Uterus (tissue), 4 donors: ENCODE data around the gene NFKBIZ. TPM values are rescaled to one million over a fixed set of nuclear protein-coding genes. Genes with fewer than 3 reads are reported as not detected.

ENCODE experiments used
- DNase-seq, 2 donors: peaks; one replicate each; pipeline ENCODE4 v3.0.0-alpha.2; 2019 to 2020
- H3K27ac ChIP-seq, 2 donors: fragments of 200-600 bp; sonication (generic); 1 replicate in 1 of 2; 2 replicates in 1 of 2; pipeline ENCODE4 v1.5.1; 2016 to 2018
- H3K27me3 ChIP-seq, 2 donors: fragments of 200-600 bp; sonication (generic); one replicate each; pipeline ENCODE4 v1.5.1; 2018 to 2019; ENCODE audit warnings: control low read depth in 1 of 2
- H3K36me3 ChIP-seq, 2 donors: fragments of 200-600 bp; sonication (generic); one replicate each; pipeline ENCODE4 v1.5.1; 2019; ENCODE audit warnings: control low read depth in 1 of 2
- H3K4me1 ChIP-seq, 2 donors: fragments of 200-600 bp; sonication (generic); one replicate each; pipeline ENCODE4 v1.5.1; 2018 to 2019; ENCODE audit warnings: control low read depth in 1 of 2
- H3K4me3 ChIP-seq, 2 donors: fragments of 200-600 bp; sonication (generic); 1 replicate in 1 of 2; 2 replicates in 1 of 2; pipeline ENCODE4 v1.5.1; 2018 to 2019; ENCODE audit warnings: mild to moderate bottlenecking in 1 of 2
- H3K9me3 ChIP-seq, 2 donors: fragments of 200-600 bp; sonication (generic); one replicate each; pipeline ENCODE4 v1.5.1; 2019; ENCODE audit warnings: control low read depth in 1 of 2
- POLR2A ChIP-seq, 2 donors: fragments of 450-650 bp; IDR thresholded peaks; one replicate each; pipeline ENCODE4 v1.6.1; 2016; ENCODE audit warnings: antibody characterized with exemption in 2 of 2, mild to moderate bottlenecking in 1 of 2, moderate library complexity in 1 of 2
- intact Hi-C: fragments of 100-400 bp; cut with DNase I; formaldehyde crosslinking; loops from one replicate; pipeline ENCODE4 v1.15.1; 2023; ENCODE audit warnings: low total_unique reads
- total RNA-seq, 4 donors: library from RNA; depleted of rRNA in 3 of 4; stranded (reverse); fragments of >200 nt in 3 of 4; gene quantifications; one replicate each; pipeline versions ENCODE4 v1.1.0 to v1.2.4, GENCODE V29; 2014 to 2023
- TF ChIP-seq, protein P1 (sequence below), 4 experiments: fragments of 200-600 bp in 2 of 4; fragments of 450-650 bp in 2 of 4; sonication (generic) in 2 of 4; IDR thresholded peaks; one replicate each; pipeline ENCODE4 v1.5.1; 2016 to 2019; ENCODE audit warnings: antibody characterized with exemption in 4 of 4, mild to moderate bottlenecking in 2 of 4, moderate library complexity in 1 of 4
- donor health status: DM: yes; HTN: yes; CAD: no.

NFKBIZ gene, protein sequence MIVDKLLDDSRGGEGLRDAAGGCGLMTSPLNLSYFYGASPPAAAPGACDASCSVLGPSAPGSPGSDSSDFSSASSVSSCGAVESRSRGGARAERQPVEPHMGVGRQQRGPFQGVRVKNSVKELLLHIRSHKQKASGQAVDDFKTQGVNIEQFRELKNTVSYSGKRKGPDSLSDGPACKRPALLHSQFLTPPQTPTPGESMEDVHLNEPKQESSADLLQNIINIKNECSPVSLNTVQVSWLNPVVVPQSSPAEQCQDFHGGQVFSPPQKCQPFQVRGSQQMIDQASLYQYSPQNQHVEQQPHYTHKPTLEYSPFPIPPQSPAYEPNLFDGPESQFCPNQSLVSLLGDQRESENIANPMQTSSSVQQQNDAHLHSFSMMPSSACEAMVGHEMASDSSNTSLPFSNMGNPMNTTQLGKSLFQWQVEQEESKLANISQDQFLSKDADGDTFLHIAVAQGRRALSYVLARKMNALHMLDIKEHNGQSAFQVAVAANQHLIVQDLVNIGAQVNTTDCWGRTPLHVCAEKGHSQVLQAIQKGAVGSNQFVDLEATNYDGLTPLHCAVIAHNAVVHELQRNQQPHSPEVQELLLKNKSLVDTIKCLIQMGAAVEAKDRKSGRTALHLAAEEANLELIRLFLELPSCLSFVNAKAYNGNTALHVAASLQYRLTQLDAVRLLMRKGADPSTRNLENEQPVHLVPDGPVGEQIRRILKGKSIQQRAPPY
- total RNA-seq, result 100 to 1,000 TPM in 1 of 4 donors, 10 to 100 TPM in 3; 10.2 to 119 (median 58.9) TPM

DNA sequence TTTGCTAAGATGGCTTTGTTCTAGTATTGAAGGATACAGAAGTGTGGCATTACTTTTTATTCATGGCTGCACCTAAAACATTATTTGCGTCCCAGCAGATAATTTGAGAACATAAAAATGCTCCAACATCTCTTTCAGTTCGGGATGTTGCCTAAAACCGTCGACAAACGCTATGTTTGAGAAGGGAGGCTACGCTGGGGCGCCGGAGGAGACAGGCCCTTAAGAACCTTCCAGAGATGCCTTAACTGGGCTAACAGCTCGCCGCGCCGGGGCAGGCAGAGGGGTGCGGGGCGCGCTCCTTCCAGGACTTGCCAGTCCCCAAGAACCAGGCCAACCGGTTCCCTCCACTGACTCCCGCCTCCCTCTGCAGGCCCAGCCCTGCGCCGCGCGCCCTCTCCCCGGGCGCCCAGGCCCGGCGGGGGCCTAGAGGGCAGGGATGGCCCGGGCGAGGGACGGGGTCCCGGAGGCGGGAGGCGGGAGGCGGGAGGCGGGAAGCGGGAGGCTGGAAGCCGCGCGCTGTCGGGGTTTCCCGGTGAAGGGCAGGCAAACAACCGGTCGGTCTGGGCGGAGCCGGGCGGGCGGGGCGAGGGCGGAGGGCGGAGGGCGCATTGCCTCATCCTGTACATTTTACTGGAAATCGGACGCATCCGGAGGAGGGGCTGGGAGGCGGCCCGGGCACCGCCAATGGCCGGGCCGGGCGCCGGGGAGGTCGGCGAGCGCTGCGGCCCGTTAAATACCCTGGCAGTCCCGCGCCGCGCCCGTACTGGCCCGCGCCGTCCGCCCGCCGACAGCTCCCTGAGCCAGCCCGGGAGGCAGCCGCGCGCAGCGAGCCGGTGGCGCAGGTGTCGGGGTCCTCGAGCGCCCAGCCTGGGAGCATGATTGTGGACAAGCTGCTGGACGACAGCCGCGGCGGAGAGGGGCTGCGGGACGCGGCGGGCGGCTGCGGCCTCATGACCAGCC lies at the start of gene NFKBIZ:
Gene NFKBIZ, plus strand, starts transcription at position 761 of the 960 bp plus-strand sequence. Its CDS starts 115 bp downstream, at position 876.
- peak within 1 kb of the TSS; percentile 94 to 98 for H3K27ac ChIP-seq
- intact Hi-C loops, result no loop called here
- peak; percentile 97 to 98 for DNase-seq
- H3K27me3 ChIP-seq, result no peaks in the 10 kb centered on the region
- no peaks in the 10 kb centered on the region for H3K36me3 ChIP-seq
- H3K4me1 ChIP-seq, result peaks cover 0 to 8% of the 10 kb centered on the region in 2 donors
- peak; percentile 89 to 99 for TF ChIP-seq POLR2A (IDR thresholded peaks at IDR 0.05)
- TF ChIP-seq, protein P1, sequence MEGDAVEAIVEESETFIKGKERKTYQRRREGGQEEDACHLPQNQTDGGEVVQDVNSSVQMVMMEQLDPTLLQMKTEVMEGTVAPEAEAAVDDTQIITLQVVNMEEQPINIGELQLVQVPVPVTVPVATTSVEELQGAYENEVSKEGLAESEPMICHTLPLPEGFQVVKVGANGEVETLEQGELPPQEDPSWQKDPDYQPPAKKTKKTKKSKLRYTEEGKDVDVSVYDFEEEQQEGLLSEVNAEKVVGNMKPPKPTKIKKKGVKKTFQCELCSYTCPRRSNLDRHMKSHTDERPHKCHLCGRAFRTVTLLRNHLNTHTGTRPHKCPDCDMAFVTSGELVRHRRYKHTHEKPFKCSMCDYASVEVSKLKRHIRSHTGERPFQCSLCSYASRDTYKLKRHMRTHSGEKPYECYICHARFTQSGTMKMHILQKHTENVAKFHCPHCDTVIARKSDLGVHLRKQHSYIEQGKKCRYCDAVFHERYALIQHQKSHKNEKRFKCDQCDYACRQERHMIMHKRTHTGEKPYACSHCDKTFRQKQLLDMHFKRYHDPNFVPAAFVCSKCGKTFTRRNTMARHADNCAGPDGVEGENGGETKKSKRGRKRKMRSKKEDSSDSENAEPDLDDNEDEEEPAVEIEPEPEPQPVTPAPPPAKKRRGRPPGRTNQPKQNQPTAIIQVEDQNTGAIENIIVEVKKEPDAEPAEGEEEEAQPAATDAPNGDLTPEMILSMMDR (IDR thresholded peaks at IDR 0.05), result no peak
- no peaks in the 10 kb centered on the region for H3K9me3 ChIP-seq
- H3K4me3 ChIP-seq, result peak within 1 kb of the TSS; percentile 87 to 90

DNA sequence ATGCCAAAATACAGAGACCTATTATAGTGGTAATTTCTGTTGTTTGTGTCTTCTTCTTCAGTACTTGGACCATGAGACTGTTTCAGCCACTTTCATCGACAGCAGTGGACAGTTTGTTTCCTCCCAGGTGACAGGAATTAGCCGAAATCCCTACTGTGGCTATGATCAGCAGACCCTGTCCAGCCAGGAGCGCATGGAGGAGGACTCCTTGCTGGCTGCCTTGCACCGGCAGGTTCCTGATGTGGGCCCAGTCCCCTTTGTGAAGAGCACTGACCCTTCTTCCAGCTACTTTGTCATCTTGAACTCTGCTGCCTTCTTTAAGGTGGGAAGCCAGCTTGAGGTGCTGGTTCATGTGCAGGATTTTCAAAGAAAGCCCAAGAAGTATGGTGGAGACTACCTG lies 48.1 kb upstream of the NFKBIZ start:
- TF ChIP-seq POLR2A (IDR thresholded peaks at IDR 0.05), result no peak
- Histone ChIP-seq H3K27me3 (no peaks in the 10 kb centered on the region), H3K27ac (no peak overlapping the region), H3K4me3 (no peak overlapping the region), H3K4me1 (no peaks in the 10 kb centered on the region), H3K9me3 (no peaks in the 10 kb centered on the region), H3K36me3 (no peaks in the 10 kb centered on the region)
- no peak for DNase-seq
- intact Hi-C loops, result loop anchor here (10.0 kb wide), 1 partner anchor 734 kb away; no protein-coding TSS in a partner anchor

DNA sequence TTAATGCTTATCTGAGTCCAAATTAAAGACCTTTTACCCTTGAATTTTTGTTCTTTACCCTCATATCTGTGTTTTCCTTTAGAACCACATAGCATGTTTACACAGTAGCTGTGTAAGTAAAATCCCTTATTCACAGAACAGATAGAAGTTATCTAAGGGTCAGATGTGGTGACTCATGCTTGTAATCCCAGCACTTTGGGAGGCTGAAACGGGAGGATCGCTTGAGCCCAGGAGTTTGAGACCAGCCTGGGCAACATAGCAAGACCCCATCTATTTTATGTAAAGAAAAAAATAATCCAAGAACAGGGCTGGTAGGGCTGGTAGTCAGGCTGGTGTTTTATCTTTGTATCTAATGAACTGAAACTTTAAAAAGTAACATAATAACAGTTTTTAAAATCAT lies 47.1 kb upstream of the NFKBIZ start:
- intact Hi-C loops, result loop anchor here (10.0 kb wide), 1 partner anchor 733 kb away; no protein-coding TSS in a partner anchor

DNA sequence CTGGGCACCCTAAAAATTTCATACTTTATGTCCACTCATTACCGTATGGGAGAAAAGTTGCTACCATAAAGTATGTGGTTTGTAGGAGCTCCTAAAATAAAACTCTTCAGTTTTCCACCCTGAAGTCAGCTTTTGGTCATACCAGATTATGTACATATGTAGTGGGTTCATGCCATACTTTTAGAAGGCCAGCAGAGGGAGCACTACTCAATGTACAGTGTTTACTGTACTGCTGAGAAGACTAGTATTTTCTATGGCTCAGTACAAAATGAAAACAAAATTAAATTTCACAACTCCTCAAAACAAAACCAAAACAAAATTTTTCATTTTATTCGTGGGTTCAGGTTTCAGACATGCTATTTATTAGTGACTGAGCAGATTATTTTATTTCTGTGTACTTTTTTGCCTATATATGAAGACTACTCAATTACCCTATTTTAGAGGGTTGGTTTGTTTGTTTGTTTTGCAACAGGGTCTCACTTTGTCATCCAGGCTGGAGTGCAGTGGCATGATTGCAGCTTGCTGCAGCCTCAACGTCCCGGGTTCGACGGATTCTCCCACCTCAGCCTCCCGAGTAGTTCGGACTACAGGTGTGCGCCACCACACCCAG lies 46.0 kb upstream of the NFKBIZ start:
- intact Hi-C loops, result loop anchor here (10.0 kb wide), 1 partner anchor 732 kb away; no protein-coding TSS in a partner anchor

More for the DNA sequence above, 47.1 kb upstream of the NFKBIZ start:
- no peaks in the 10 kb centered on the region for H3K36me3 ChIP-seq
- TF ChIP-seq, protein P1 (IDR thresholded peaks at IDR 0.05), result no peak
- TF ChIP-seq POLR2A (IDR thresholded peaks at IDR 0.05), result no peak
- H3K27me3 ChIP-seq, result no peaks in the 10 kb centered on the region
- H3K4me3 ChIP-seq, result no peak overlapping the region
- H3K9me3 ChIP-seq, result no peaks in the 10 kb centered on the region
- no peaks in the 10 kb centered on the region for H3K4me1 ChIP-seq
- no peak overlapping the region for H3K27ac ChIP-seq
- DNase-seq, result no peak

More for the DNA sequence above, 46.0 kb upstream of the NFKBIZ start:
- DNase-seq, result peak in 1 of 2 donors; percentile 67
- no peaks in the 10 kb centered on the region for H3K9me3 ChIP-seq
- no peak overlapping the region for H3K4me3 ChIP-seq
- H3K27me3 ChIP-seq, result no peaks in the 10 kb centered on the region
- no peak overlapping the region for H3K27ac ChIP-seq
- no peaks in the 10 kb centered on the region for H3K4me1 ChIP-seq
- TF ChIP-seq, protein P1 (IDR thresholded peaks at IDR 0.05), result peak; percentile 71 to 77 (median 74)
- no peak for TF ChIP-seq POLR2A (IDR thresholded peaks at IDR 0.05)
- H3K36me3 ChIP-seq, result no peaks in the 10 kb centered on the region
